ENCODE data around the gene TEX26.

DNA sequence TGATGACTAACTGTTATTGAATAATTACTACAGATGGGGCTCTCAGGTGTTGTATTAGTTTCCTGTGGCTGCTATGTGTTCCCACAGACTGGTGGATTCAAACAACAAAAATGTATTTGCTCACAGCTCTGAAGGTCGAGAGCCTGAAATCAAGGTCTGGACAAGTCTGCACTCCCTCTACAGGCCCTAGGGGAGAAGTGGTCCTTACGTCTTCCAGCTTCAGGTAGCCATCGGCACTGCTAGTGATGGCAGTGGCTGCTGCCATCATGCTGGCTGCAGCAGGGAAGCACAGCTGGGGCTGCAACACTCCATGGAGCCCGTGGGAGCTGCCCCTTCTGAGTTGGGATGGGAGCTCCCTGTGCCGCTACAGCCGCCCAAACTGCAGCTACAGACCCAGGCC lies 1.9 kb downstream of the TEX26 start:
- TF ChIP-seq TAF1 (IDR thresholded peaks at IDR 0.05; ENCODE audit: low read depth) (no peak), EP300 (IDR thresholded peaks at IDR 0.05; ENCODE audit: borderline replicate concordance) (no peak), NFIC (IDR thresholded peaks at IDR 0.05) (no peak), YY1 (IDR thresholded peaks at IDR 0.05; ENCODE audit: low read depth) (no peak), TCF12 (IDR thresholded peaks at IDR 0.05; ENCODE audit: low read depth) (no peak), TEAD4 (IDR thresholded peaks at IDR 0.05) (no peak), CREB1 (IDR thresholded peaks at IDR 0.05; ENCODE audit: low read depth) (no peak), RAD21 (IDR thresholded peaks at IDR 0.05; ENCODE audit: low read depth) (no peak), FOXM1 (IDR thresholded peaks at IDR 0.05; ENCODE audit: borderline replicate concordance, low read depth) (no peak), CEBPB (IDR thresholded peaks at IDR 0.05) (no peak)
- TF ChIP-seq, protein P1, sequence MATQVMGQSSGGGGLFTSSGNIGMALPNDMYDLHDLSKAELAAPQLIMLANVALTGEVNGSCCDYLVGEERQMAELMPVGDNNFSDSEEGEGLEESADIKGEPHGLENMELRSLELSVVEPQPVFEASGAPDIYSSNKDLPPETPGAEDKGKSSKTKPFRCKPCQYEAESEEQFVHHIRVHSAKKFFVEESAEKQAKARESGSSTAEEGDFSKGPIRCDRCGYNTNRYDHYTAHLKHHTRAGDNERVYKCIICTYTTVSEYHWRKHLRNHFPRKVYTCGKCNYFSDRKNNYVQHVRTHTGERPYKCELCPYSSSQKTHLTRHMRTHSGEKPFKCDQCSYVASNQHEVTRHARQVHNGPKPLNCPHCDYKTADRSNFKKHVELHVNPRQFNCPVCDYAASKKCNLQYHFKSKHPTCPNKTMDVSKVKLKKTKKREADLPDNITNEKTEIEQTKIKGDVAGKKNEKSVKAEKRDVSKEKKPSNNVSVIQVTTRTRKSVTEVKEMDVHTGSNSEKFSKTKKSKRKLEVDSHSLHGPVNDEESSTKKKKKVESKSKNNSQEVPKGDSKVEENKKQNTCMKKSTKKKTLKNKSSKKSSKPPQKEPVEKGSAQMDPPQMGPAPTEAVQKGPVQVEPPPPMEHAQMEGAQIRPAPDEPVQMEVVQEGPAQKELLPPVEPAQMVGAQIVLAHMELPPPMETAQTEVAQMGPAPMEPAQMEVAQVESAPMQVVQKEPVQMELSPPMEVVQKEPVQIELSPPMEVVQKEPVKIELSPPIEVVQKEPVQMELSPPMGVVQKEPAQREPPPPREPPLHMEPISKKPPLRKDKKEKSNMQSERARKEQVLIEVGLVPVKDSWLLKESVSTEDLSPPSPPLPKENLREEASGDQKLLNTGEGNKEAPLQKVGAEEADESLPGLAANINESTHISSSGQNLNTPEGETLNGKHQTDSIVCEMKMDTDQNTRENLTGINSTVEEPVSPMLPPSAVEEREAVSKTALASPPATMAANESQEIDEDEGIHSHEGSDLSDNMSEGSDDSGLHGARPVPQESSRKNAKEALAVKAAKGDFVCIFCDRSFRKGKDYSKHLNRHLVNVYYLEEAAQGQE (IDR thresholded peaks at IDR 0.05; ENCODE audit: low read depth), result no peak
- TF ChIP-seq, protein P2, sequence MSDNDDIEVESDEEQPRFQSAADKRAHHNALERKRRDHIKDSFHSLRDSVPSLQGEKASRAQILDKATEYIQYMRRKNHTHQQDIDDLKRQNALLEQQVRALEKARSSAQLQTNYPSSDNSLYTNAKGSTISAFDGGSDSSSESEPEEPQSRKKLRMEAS (IDR thresholded peaks at IDR 0.05), result no peak
- TF ChIP-seq, protein P3, sequence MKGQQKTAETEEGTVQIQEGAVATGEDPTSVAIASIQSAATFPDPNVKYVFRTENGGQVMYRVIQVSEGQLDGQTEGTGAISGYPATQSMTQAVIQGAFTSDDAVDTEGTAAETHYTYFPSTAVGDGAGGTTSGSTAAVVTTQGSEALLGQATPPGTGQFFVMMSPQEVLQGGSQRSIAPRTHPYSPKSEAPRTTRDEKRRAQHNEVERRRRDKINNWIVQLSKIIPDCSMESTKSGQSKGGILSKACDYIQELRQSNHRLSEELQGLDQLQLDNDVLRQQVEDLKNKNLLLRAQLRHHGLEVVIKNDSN (IDR thresholded peaks at IDR 0.05), result no peak

Measured in Ishikawa (cell line).